GM18907 (cell line): ENCODE measurements around the gene DEFB113.

Experiments
- ATAC-seq: cut with Tn5 transposase; IDR thresholded peaks from one replicate; pipeline ENCODE4 v1.9.1; 2021; ENCODE audit warnings: mild to moderate bottlenecking, moderate library complexity; ENCODE audit not compliant: unreplicated experiment

Gene DEFB113

DNA sequence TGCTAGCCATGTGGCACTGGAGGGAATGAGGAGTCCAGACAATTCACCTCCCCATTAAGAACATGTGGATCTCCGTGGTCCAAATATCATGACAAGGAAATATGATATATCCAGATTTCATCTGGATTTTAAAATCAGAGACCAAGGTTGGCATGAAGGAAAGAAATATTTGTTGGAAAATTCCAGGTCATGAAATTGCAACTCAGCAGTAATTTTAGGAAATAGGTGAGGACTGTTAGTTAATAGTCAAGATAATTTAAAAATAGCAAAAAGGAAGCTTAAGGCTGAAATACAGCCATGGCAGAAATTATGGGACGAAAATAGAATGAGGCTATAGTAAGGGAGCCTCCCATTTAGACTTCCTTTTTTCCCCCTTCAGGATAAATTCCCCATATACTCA is 32.4 kb downstream of the DEFB113 start:
- ATAC-seq: no peak

DNA sequence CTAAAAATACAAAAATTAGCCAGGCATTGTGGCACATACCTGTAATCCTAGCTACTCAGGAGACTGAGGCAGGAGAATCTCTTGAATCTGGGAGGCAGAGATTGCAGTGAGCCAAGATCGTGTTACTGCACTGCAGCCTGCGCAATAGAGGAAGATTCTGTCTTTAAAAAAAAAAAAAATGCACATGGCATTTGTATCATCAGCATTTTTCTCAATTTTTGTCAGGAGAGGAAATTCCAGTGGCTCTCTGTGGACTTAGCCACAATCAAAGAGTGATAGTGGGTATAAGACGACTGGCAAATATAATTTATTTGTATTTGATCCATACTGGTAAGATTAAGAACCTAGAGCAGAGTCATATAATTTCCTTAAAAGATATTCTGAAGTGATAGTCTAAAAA is 34.0 kb downstream of the DEFB113 start:
- ATAC-seq: no peak

DNA sequence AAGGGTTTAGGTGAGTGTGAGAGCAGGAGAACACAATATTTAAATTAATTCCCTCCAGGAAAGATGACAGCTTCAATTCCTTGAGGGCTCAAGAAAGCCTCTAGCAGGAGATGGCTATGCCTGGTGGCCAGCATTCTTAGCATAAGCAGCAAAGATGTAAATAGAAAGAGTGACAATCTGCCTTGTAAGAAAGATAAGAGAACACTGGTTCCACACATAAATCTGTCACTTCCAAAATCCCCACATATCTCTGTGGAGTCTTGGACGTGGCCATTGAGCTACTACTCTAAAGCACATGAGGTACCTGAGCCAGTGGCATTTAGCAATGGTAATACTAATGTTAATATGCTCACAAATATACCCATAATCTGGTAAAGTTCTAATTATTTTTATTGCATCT is 34.7 kb downstream of the DEFB113 start:
- ATAC-seq: no peak

DNA sequence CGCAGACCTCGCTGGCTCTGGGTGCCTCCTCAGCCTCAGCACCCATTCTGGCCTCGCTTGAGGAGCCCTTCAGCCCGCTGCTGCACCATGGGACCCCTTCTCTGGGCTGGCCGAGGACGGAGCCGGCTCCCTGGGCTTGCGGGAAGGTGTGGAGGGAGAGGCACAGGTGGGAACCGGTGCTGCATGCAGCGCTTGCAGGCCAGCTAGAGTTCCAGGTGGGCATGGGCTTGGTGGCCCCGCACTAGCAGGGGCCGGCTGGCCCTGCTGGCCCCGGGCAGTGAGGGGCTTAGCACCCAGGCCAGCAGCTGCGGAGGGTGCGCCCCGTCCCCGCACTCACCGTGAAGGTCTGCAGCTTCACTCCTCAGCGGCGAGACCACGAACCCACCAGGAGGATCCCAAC is 35.9 kb downstream of the DEFB113 start:
- no peak for ATAC-seq

DNA sequence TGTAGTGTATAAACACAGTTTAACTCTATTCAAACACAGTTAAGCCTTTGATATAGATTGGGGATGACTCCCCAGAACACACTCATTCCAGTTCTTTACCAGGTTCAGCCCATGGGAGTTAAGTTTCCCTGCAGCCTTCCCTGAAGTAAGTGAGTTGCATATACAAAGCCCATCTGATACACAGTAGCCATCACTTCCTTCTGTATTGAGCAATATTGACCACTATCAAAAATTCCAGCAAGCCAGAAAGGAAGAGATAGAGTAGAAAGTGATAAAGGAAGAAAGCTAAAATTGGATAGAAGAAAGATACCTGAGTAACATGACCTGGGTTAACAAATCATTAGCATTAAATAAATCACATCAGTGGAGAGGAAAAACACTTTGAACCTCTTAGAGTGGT is 40.1 kb downstream of the DEFB113 start:
- no peak for ATAC-seq

DNA sequence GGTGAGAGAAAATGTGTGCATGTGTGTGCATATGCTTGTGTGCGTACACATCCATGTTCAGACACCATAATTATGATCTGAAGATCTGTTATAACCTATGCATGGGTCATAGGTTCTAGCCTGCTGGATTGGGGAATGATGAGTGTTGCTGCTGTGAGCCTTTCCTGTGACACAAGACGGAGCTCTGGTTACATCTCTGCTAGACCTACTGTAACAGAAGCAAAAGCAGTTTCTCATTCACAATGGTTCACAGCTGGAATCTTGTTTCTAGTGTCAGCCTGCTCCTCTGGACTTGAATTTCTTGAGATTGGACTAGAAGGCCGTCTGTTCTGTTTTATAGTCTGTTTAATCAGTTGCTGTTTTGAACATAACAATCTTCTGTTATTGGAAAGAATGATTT is 45.6 kb downstream of the DEFB113 start:
- ATAC-seq: no peak

DNA sequence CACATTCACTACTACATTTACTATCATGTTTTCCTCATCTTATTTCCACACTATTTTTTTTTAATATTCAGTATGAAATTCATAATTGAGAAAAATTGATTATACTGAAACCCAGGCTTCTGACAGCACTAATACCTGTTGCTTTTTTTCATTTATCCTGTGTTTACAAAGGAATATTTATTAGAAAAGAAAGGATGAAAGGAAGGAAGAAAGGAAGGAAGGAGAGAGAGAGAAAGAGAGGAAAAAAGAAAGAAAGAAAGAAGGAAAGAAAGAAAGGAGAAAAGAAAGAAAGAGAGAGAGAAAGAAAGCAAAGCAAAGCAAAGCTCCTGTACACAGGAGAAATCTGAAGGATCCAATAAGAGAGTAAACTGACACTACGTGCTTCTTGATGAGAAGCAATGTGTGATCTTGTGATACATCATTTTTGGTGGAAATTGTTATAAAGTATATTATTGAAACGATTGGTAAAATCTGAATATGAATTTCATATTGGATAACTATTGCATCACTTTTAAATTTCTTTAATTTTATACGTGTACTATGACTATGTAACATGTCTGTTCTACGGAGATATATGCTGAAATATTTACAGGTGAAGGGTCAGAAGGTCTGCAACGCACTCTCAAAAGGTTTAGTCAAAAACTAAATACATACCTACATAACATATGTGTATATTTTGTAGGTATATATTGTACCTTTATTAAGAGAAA is 49.3 kb downstream of the DEFB113 start:
- ATAC-seq: no peak

DNA sequence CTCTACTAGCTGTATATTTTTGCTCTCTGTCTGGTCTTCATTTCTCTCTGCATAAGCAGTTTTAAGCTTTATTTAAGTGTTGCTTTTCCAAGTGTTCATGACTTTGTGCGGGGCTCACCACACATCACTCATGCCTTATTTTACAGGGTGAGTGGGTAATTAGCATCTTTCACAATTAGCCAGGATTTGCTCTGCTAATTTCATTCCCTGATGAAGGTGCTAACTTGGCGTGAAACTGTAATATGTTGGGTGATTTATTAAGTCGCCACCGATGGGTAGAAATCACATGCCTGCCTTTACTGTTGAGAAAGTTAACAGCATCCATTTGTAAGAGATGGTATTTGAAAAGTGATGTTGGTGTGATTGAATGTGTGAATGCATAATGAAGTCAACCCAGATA is 50.2 kb downstream of the DEFB113 start:
- ATAC-seq: no peak

DNA sequence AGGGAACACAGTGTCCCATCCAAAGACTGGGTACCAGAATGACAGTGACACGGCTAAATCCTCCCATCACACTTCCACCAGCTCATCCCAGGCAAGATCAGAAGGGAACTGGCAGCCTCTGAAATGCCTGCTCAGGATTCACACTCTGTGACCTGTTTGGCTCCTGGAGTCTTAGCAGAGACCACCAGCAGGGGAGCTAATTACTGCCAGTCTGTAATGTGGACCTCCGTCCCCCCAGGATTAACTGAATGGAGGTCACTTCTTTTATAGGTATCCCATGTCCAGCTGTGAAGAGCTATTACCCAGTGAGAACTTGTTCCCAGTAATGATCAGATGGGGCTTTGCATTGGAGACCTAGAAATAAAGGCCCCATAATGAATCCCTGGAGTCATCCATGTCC is 50.6 kb downstream of the DEFB113 start:
- ATAC-seq: no peak
